ENCODE measurements around the gene ZFHX2.

Gene ZFHX2

GRCh38 chr14:23556700-23557440, 5.3 kb upstream of the ZFHX2 start:
- Histone ChIP-seq H3K9me3 (ENCODE audit: insufficient read depth, low read depth, low read length) (no peaks in the 10 kb centered on the region), H3K27me3 (ENCODE audit: insufficient read depth, low read length) (no peaks in the 10 kb centered on the region), H3K36me3 (ENCODE audit: insufficient read depth, low read depth, low read length) (peaks cover 41% of the 10 kb centered on the region), H3K9ac (ENCODE audit: low read depth, low read length) (peak overlapping the region; percentile 91; the same call in 1 of the 2 replicates), H3K27ac (ENCODE audit: low read length) (peak overlapping the region; percentile 45), H3K4me1 (ENCODE audit: insufficient read depth, low read length) (peaks cover 22% of the 10 kb centered on the region; the same call in 1 of the 2 replicates), H3K4me3 (ENCODE audit: low read length) (peak overlapping the region; percentile 89)

GRCh38 chr14:23555882-23556699, 4.5 kb upstream of the ZFHX2 start, which contains the start of gene THTPA:
TSS of gene THTPA (plus strand) at chr14:23556271. CDS start at chr14:23556758, 487 bp downstream.
- Histone ChIP-seq H3K4me3 (ENCODE audit: low read length) (peak within 1 kb of the TSS; percentile 89), H3K36me3 (ENCODE audit: insufficient read depth, low read depth, low read length) (peaks cover 34% of the 10 kb centered on the region), H3K27ac (ENCODE audit: low read length) (peak within 1 kb of the TSS; percentile 45), H3K4me1 (ENCODE audit: insufficient read depth, low read length) (peaks cover 23% of the 10 kb centered on the region; the same call in 1 of the 2 replicates), H3K9ac (ENCODE audit: low read depth, low read length) (peak within 1 kb of the TSS; percentile 91), H3K27me3 (ENCODE audit: insufficient read depth, low read length) (no peaks in the 10 kb centered on the region), H3K9me3 (ENCODE audit: insufficient read depth, low read depth, low read length) (no peaks in the 10 kb centered on the region)

GRCh38 chr14:23555533-23555881, 3.9 kb upstream of the ZFHX2 start:
- Histone ChIP-seq H3K27me3 (ENCODE audit: insufficient read depth, low read length) (no peaks in the 10 kb centered on the region), H3K4me1 (ENCODE audit: insufficient read depth, low read length) (peaks cover 23% of the 10 kb centered on the region; the same call in 1 of the 2 replicates), H3K27ac (ENCODE audit: low read length) (peak overlapping the region; percentile 45), H3K36me3 (ENCODE audit: insufficient read depth, low read depth, low read length) (peaks cover 29% of the 10 kb centered on the region), H3K4me3 (ENCODE audit: low read length) (peak overlapping the region; percentile 89), H3K9me3 (ENCODE audit: insufficient read depth, low read depth, low read length) (no peaks in the 10 kb centered on the region), H3K9ac (ENCODE audit: low read depth, low read length) (peak overlapping the region; percentile 91; the same call in 1 of the 2 replicates)

- Histone ChIP-seq H3K9ac (ENCODE audit: low read depth, low read length) (peak overlapping the region; percentile 95), H3K27ac (ENCODE audit: low read length) (peak overlapping the region; percentile 90), H3K9me3 (ENCODE audit: insufficient read depth, low read depth, low read length) (no peaks in the 10 kb centered on the region), H3K36me3 (ENCODE audit: insufficient read depth, low read depth, low read length) (no peaks in the 10 kb centered on the region; the same call in 1 of the 2 replicates), H3K4me3 (ENCODE audit: low read length) (peak overlapping the region; percentile 81), H3K27me3 (ENCODE audit: insufficient read depth, low read length) (no peaks in the 10 kb centered on the region), H3K4me1 (ENCODE audit: insufficient read depth, low read length) (peaks cover 48% of the 10 kb centered on the region)
Measured at GRCh38 chr14:23550812-23551265, 726 bp downstream of the ZFHX2 start.

GRCh38 chr14:23550131-23550811, 1.3 kb downstream of the ZFHX2 start:
- H3K9ac ChIP-seq (ENCODE audit: low read depth, low read length): peak overlapping the region; percentile 95; the same call in 1 of the 2 replicates
- peak overlapping the region; percentile 81 for H3K4me3 ChIP-seq (ENCODE audit: low read length)
- H3K27ac ChIP-seq (ENCODE audit: low read length): no peak overlapping the region
- H3K4me1 ChIP-seq (ENCODE audit: insufficient read depth, low read length): peaks cover 54% of the 10 kb centered on the region
- H3K27me3 ChIP-seq (ENCODE audit: insufficient read depth, low read length): no peaks in the 10 kb centered on the region
- H3K9me3 ChIP-seq (ENCODE audit: insufficient read depth, low read depth, low read length): no peaks in the 10 kb centered on the region
- H3K36me3 ChIP-seq (ENCODE audit: insufficient read depth, low read depth, low read length): no peaks in the 10 kb centered on the region; the same call in 1 of the 2 replicates

- Histone ChIP-seq H3K9me3 (ENCODE audit: insufficient read depth, low read depth, low read length) (no peaks in the 10 kb centered on the region), H3K9ac (ENCODE audit: low read depth, low read length) (peak overlapping the region; percentile 95; the same call in 1 of the 2 replicates), H3K27ac (ENCODE audit: low read length) (peak overlapping the region; percentile 60), H3K4me1 (ENCODE audit: insufficient read depth, low read length) (peaks cover 66% of the 10 kb centered on the region), H3K4me3 (ENCODE audit: low read length) (peak overlapping the region; percentile 81), H3K36me3 (ENCODE audit: insufficient read depth, low read depth, low read length) (peaks cover 1% of the 10 kb centered on the region), H3K27me3 (ENCODE audit: insufficient read depth, low read length) (no peaks in the 10 kb centered on the region)
Measured at GRCh38 chr14:23548351-23549318, 2.9 kb downstream of the ZFHX2 start.

- H3K9ac ChIP-seq (ENCODE audit: low read depth, low read length): peak overlapping the region; percentile 58; the same call in 1 of the 2 replicates
- peak overlapping the region; percentile 81; the same call in 1 of the 2 replicates for H3K4me3 ChIP-seq (ENCODE audit: low read length)
- H3K4me1 ChIP-seq (ENCODE audit: insufficient read depth, low read length): peaks cover 70% of the 10 kb centered on the region
- H3K27ac ChIP-seq (ENCODE audit: low read length): peak overlapping the region; percentile 60
- peaks cover 9% of the 10 kb centered on the region for H3K36me3 ChIP-seq (ENCODE audit: insufficient read depth, low read depth, low read length)
- no peaks in the 10 kb centered on the region for H3K27me3 ChIP-seq (ENCODE audit: insufficient read depth, low read length)
- H3K9me3 ChIP-seq (ENCODE audit: insufficient read depth, low read depth, low read length): no peaks in the 10 kb centered on the region
Measured at GRCh38 chr14:23547924-23548323, 3.6 kb downstream of the ZFHX2 start.

- Histone ChIP-seq H3K9me3 (ENCODE audit: insufficient read depth, low read depth, low read length) (no peaks in the 10 kb centered on the region), H3K27ac (ENCODE audit: low read length) (peak overlapping the region; percentile 93), H3K27me3 (ENCODE audit: insufficient read depth, low read length) (no peaks in the 10 kb centered on the region), H3K9ac (ENCODE audit: low read depth, low read length) (peak overlapping the region; percentile 16; the same call in 1 of the 2 replicates), H3K36me3 (ENCODE audit: insufficient read depth, low read depth, low read length) (peaks cover 19% of the 10 kb centered on the region), H3K4me1 (ENCODE audit: insufficient read depth, low read length) (peaks cover 67% of the 10 kb centered on the region), H3K4me3 (ENCODE audit: low read length) (no peak overlapping the region)
Measured at GRCh38 chr14:23546450-23547035, 5.0 kb downstream of the ZFHX2 start.

- Histone ChIP-seq H3K4me1 (ENCODE audit: insufficient read depth, low read length) (peaks cover 67% of the 10 kb centered on the region), H3K4me3 (ENCODE audit: low read length) (peak overlapping the region; percentile 44), H3K9ac (ENCODE audit: low read depth, low read length) (peak overlapping the region; percentile 77; the same call in 1 of the 2 replicates), H3K36me3 (ENCODE audit: insufficient read depth, low read depth, low read length) (peaks cover 19% of the 10 kb centered on the region), H3K27ac (ENCODE audit: low read length) (peak overlapping the region; percentile 93), H3K9me3 (ENCODE audit: insufficient read depth, low read depth, low read length) (no peaks in the 10 kb centered on the region), H3K27me3 (ENCODE audit: insufficient read depth, low read length) (no peaks in the 10 kb centered on the region)
Measured at GRCh38 chr14:23545740-23546365, 5.7 kb downstream of the ZFHX2 start.
